ENCODE data around the gene OR2M7.

DNA sequence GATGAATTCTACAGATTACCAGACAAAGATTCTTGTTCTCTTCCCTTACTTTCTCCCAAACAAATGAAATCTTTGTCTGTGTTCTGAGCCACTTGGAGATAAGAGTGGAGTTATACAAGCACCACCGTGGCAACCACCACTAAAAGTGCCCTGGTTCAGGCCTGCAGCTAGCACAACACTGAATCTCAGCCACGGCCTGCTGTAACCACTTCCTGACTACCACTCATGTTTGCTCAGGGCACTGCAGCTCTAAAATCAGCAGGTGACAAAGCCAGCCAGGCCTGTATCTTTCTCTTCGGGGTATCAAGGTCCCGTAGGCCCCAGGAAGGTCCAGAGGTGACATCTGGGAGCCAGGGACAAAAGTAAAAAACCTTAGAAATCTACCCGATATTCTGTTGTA lies 48.0 kb upstream of the OR2M7 start:
- TF ChIP-seq, protein P1, sequence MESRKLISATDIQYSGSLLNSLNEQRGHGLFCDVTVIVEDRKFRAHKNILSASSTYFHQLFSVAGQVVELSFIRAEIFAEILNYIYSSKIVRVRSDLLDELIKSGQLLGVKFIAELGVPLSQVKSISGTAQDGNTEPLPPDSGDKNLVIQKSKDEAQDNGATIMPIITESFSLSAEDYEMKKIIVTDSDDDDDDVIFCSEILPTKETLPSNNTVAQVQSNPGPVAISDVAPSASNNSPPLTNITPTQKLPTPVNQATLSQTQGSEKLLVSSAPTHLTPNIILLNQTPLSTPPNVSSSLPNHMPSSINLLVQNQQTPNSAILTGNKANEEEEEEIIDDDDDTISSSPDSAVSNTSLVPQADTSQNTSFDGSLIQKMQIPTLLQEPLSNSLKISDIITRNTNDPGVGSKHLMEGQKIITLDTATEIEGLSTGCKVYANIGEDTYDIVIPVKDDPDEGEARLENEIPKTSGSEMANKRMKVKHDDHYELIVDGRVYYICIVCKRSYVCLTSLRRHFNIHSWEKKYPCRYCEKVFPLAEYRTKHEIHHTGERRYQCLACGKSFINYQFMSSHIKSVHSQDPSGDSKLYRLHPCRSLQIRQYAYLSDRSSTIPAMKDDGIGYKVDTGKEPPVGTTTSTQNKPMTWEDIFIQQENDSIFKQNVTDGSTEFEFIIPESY (IDR thresholded peaks at IDR 0.05), result no peak
- no peak for TF ChIP-seq TAF1 (IDR thresholded peaks at IDR 0.05; ENCODE audit: borderline replicate concordance, low read depth, low read length)
